HUES48 (cell line): ENCODE measurements around the gene LRRC52.

Experiments
- H3K27ac ChIP-seq: one replicate; pipeline ENCODE4 v1.7.0; 2013; ENCODE audit warnings: low read depth, low read length, inconsistent platforms
- H3K27me3 ChIP-seq: 2 replicates; pipeline ENCODE4 v1.6.1; 2013; ENCODE audit warnings: mild to moderate bottlenecking, low read length; ENCODE audit not compliant: control insufficient read depth, insufficient read depth
- H3K36me3 ChIP-seq: 2 replicates; pipeline ENCODE4 v1.6.1; 2013; ENCODE audit warnings: low read length; ENCODE audit not compliant: control insufficient read depth, insufficient read depth
- H3K4me1 ChIP-seq: 2 replicates; pipeline ENCODE4 v1.6.1; 2013; ENCODE audit warnings: mild to moderate bottlenecking, low read length; ENCODE audit not compliant: control insufficient read depth, insufficient read depth
- H3K4me3 ChIP-seq: 2 replicates; pipeline ENCODE4 v1.5.1; 2013; ENCODE audit warnings: mild to moderate bottlenecking, low read depth, low read length
- H3K9ac ChIP-seq: 2 replicates; pipeline ENCODE4 v1.6.1; 2013; ENCODE audit warnings: mild to moderate bottlenecking, low read depth, low read length, moderate library complexity
- H3K9me3 ChIP-seq: 2 replicates; pipeline ENCODE4 v1.6.1; 2013; ENCODE audit warnings: low read length; ENCODE audit not compliant: control insufficient read depth, insufficient read depth

The LRRC52 gene

GRCh38 chr1:165564561-165564960, 20.8 kb downstream of the LRRC52 start:
- Histone ChIP-seq H3K4me1 (peaks cover 14% of the 10 kb centered on the region), H3K27ac (no peak overlapping the region), H3K4me3 (no peak overlapping the region), H3K36me3 (no peaks in the 10 kb centered on the region), H3K9ac (no peak overlapping the region), H3K9me3 (no peaks in the 10 kb centered on the region), H3K27me3 (peaks cover 11% of the 10 kb centered on the region; the same call in 1 of the 2 replicates)

- Histone ChIP-seq H3K4me3 (no peak overlapping the region), H3K27ac (no peak overlapping the region), H3K36me3 (no peaks in the 10 kb centered on the region), H3K9ac (no peak overlapping the region), H3K9me3 (no peaks in the 10 kb centered on the region), H3K4me1 (peaks cover 8% of the 10 kb centered on the region; the same call in 1 of the 2 replicates), H3K27me3 (peaks cover 10% of the 10 kb centered on the region; the same call in 1 of the 2 replicates)
These were observed 22.1 kb downstream of the LRRC52 start for GRCh38 chr1:165565751-165566490.

DNA sequence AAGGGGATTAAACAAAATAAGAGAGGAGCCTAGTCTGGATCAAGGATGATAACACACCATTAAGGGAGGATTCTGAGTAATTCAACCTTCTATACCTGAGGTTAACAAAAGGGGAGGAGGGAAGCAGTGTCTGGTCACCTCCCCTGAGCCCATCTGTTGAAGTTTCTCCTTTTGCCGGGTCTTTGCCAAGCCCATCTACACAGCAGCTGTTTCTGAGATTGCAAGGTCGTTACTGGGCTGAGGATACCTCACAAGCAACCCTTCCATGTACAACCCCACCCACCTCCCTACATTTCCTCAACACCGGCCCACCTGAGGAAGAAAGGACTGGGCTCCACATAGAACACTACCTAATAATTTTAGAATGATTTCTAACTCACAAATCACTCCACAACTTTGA, 26.3 kb downstream of the LRRC52 start:
- H3K27me3 ChIP-seq, result no peaks in the 10 kb centered on the region; the same call in 1 of the 2 replicates
- H3K9me3 ChIP-seq, result no peaks in the 10 kb centered on the region
- no peaks in the 10 kb centered on the region for H3K36me3 ChIP-seq
- H3K4me1 ChIP-seq, result no peaks in the 10 kb centered on the region
- H3K9ac ChIP-seq, result no peak overlapping the region
- no peak overlapping the region for H3K27ac ChIP-seq
- no peak overlapping the region for H3K4me3 ChIP-seq

- no peaks in the 10 kb centered on the region for H3K36me3 ChIP-seq
- H3K27ac ChIP-seq, result no peak overlapping the region
- H3K4me3 ChIP-seq, result no peak overlapping the region
- H3K9me3 ChIP-seq, result no peaks in the 10 kb centered on the region
- H3K4me1 ChIP-seq, result no peaks in the 10 kb centered on the region
- no peaks in the 10 kb centered on the region for H3K27me3 ChIP-seq
- no peak overlapping the region for H3K9ac ChIP-seq
These were observed 30.0 kb downstream of the LRRC52 start for GRCh38 chr1:165573787-165574186.

GRCh38 chr1:165574295-165574694, 30.5 kb downstream of the LRRC52 start:
- Histone ChIP-seq H3K27me3 (no peaks in the 10 kb centered on the region), H3K4me1 (no peaks in the 10 kb centered on the region), H3K9ac (no peak overlapping the region), H3K9me3 (no peaks in the 10 kb centered on the region), H3K36me3 (no peaks in the 10 kb centered on the region), H3K27ac (no peak overlapping the region), H3K4me3 (no peak overlapping the region)

GRCh38 chr1:165575468-165576099, 31.8 kb downstream of the LRRC52 start:
- Histone ChIP-seq H3K27me3 (no peaks in the 10 kb centered on the region), H3K9me3 (no peaks in the 10 kb centered on the region), H3K36me3 (no peaks in the 10 kb centered on the region), H3K4me1 (no peaks in the 10 kb centered on the region), H3K27ac (no peak overlapping the region), H3K9ac (no peak overlapping the region), H3K4me3 (no peak overlapping the region)

- H3K9me3 ChIP-seq, result no peaks in the 10 kb centered on the region
- H3K36me3 ChIP-seq, result no peaks in the 10 kb centered on the region
- H3K27me3 ChIP-seq, result no peaks in the 10 kb centered on the region
- no peaks in the 10 kb centered on the region for H3K4me1 ChIP-seq
- no peak overlapping the region for H3K9ac ChIP-seq
- no peak overlapping the region for H3K4me3 ChIP-seq
- H3K27ac ChIP-seq, result no peak overlapping the region
These were observed 32.7 kb downstream of the LRRC52 start for GRCh38 chr1:165576536-165576935.

DNA sequence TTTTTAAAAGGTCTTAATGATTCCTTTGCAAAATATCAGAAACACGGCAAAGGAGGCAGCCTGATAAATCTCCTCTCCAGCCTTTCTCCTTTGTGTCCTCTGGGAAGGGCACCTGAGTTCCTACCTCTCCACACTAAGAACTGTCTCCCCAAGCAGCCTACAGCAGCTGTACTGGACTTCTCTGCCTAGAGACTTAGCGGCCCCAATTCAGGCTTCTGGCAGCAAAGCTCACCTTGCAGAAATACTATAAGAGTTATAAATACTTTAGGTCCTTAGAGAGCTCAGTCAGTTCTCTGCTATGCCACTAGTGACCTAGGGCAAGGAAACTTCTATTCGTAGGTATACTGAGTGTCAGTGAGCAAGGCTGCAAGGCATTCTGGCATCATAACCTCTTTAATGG, 33.9 kb downstream of the LRRC52 start:
- Histone ChIP-seq H3K9me3 (no peaks in the 10 kb centered on the region), H3K27ac (no peak overlapping the region), H3K36me3 (no peaks in the 10 kb centered on the region), H3K4me3 (no peak overlapping the region), H3K9ac (no peak overlapping the region), H3K27me3 (no peaks in the 10 kb centered on the region), H3K4me1 (no peaks in the 10 kb centered on the region)

GRCh38 chr1:165580931-165581871, 37.4 kb downstream of the LRRC52 start:
- H3K27me3 ChIP-seq, result no peaks in the 10 kb centered on the region
- no peaks in the 10 kb centered on the region for H3K9me3 ChIP-seq
- 0 out of 2 replicates have a peak, but pooled peaks cover 2% of the 10 kb centered on the region for H3K4me1 ChIP-seq
- no peak overlapping the region for H3K27ac ChIP-seq
- H3K4me3 ChIP-seq, result no peak overlapping the region
- no peak overlapping the region for H3K9ac ChIP-seq
- H3K36me3 ChIP-seq, result no peaks in the 10 kb centered on the region

DNA sequence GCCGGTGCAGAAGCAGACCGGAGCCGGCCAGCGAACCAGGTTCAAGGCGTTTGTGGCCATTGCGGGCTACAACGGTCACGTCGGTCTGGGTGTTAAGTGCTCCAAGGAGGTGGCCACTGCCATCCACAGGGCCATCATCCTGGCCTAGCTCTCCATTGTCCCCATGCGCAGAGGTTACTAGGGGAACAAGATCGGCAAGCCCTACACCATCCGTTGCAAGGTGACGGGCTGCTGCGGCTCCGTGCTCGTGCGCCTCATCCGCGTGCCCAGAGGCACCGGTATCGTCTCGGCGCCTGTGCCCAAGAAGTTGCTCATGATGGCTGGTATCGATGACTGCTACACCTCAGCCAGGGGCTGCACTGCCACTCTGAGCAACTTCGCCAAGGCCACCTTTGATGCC, 38.1 kb downstream of the LRRC52 start:
- H3K9ac ChIP-seq, result no peak overlapping the region
- H3K27ac ChIP-seq, result no peak overlapping the region
- no peaks in the 10 kb centered on the region for H3K36me3 ChIP-seq
- peaks cover 2% of the 10 kb centered on the region; the same call in 1 of the 2 replicates for H3K4me1 ChIP-seq
- H3K9me3 ChIP-seq, result no peaks in the 10 kb centered on the region
- no peak overlapping the region for H3K4me3 ChIP-seq
- H3K27me3 ChIP-seq, result no peaks in the 10 kb centered on the region
